Karpas-422 (cell line): ENCODE data around the gene IBTK. TPM values are rescaled to one million over a fixed set of nuclear protein-coding genes. Genes with fewer than 3 reads are reported as not detected.
"Not testable (repeated sequence)": the region's sequence is repeated elsewhere in the genome, so short reads cannot be mapped to it uniquely, and the experiment has no call there.

Experiments used
- DNase-seq: peaks from one replicate; pipeline ENCODE4 v3.0.0-alpha.2; 2015
- H2AFZ ChIP-seq: fragments of 200-600 bp; sonication (generic); 2 replicates; pipeline ENCODE4 v1.6.1; 2014; ENCODE audit warnings: antibody characterized with exemption, low read length, mixed read lengths
- H3K27ac ChIP-seq: fragments of 200-600 bp; sonication (generic); 2 replicates; pipeline ENCODE4 v1.5.1; 2014; ENCODE audit warnings: mild to moderate bottlenecking, low read length, moderate library complexity
- H3K27me3 ChIP-seq: fragments of 200-600 bp; sonication (generic); 2 replicates; pipeline ENCODE4 v1.6.1; 2014; ENCODE audit warnings: low read length, mixed read lengths
- H3K36me3 ChIP-seq: fragments of 200-600 bp; sonication (generic); 2 replicates; pipeline ENCODE4 v1.6.1; 2014; ENCODE audit warnings: low read length, mixed read lengths; ENCODE audit not compliant: insufficient read depth
- H3K4me1 ChIP-seq: fragments of 200-600 bp; sonication (generic); 2 replicates; pipeline ENCODE4 v1.6.1; 2014; ENCODE audit warnings: mild to moderate bottlenecking, low read length, mixed read lengths
- H3K4me2 ChIP-seq: fragments of 200-600 bp; sonication (generic); 2 replicates; pipeline ENCODE4 v1.6.1; 2014; ENCODE audit warnings: low read length, low read depth, mild to moderate bottlenecking; ENCODE audit not compliant: poor library complexity, severe bottlenecking
- H3K4me3 ChIP-seq: fragments of 200-600 bp; sonication (generic); 2 replicates; pipeline ENCODE4 v1.5.1; 2014; ENCODE audit warnings: mild to moderate bottlenecking, antibody characterized with exemption, low read length, mixed read lengths
- H3K79me2 ChIP-seq: fragments of 200-600 bp; sonication (generic); 2 replicates; pipeline ENCODE4 v1.6.1; 2014; ENCODE audit warnings: mild to moderate bottlenecking, low read length, mixed read lengths
- H3K9ac ChIP-seq: fragments of 200-600 bp; sonication (generic); 2 replicates; pipeline ENCODE4 v1.6.0; 2014; ENCODE audit warnings: low read length
- H3K9me2 ChIP-seq: fragments of 200-600 bp; sonication (generic), shearing (Covaris generic); replicated peaks from 2 replicates; pipeline ENCODE4 v1.6.0; 2014; ENCODE audit warnings: mild to moderate bottlenecking, low read length, moderate library complexity; ENCODE audit not compliant: insufficient read depth
- H3K9me3 ChIP-seq: fragments of 300-700, 200-600 bp; sonication (generic); 2 replicates; pipeline ENCODE4 v1.6.1; 2014; ENCODE audit warnings: low read length, mixed read lengths
- H4K20me1 ChIP-seq: fragments of 200-600 bp; sonication (generic); 2 replicates; pipeline ENCODE4 v1.6.1; 2014; ENCODE audit warnings: mild to moderate bottlenecking, antibody characterized with exemption, low read length, low read depth; ENCODE audit not compliant: insufficient read depth
- total RNA-seq: library from RNA; depleted of rRNA; stranded (reverse); fragments of >200 nt; shearing (Covaris generic); gene quantifications from 2 replicates; pipeline ENCODE4 v1.2.3, GENCODE V29; 2014; ENCODE audit warnings: low replicate concordance; rRNA removed

The IBTK gene
- 23.3 and 36.3 TPM in 2 replicates for total RNA-seq

GRCh38 chr6:82247505-82248272 lies at the start of gene IBTK:
Gene IBTK (minus strand): TSS chr6:82247744. CDS start chr6:82240486, 7,258 bp downstream.
- H3K9me3 ChIP-seq = no peaks in the 10 kb centered on the region
- no peaks in the 10 kb centered on the region for H3K27me3 ChIP-seq
- H3K79me2 ChIP-seq = peaks cover 48% of the 10 kb centered on the region

GRCh38 chr6:82283771-82284410 lies 36.3 kb upstream of the IBTK start:
- H2AFZ ChIP-seq = no peak overlapping the region
- H3K36me3 ChIP-seq = no peaks in the 10 kb centered on the region
- no peak overlapping the region for H3K9ac ChIP-seq
- H3K9me2 ChIP-seq = no peaks in the 10 kb centered on the region
- no peaks in the 10 kb centered on the region for H3K27me3 ChIP-seq
- H3K4me1 ChIP-seq = no peaks in the 10 kb centered on the region
- H3K4me2 ChIP-seq = no peak overlapping the region
- DNase-seq = no peak
- no peaks in the 10 kb centered on the region for H3K79me2 ChIP-seq
- no peaks in the 10 kb centered on the region for H3K9me3 ChIP-seq
- H3K4me3 ChIP-seq = no peak overlapping the region
- no peaks in the 10 kb centered on the region for H4K20me1 ChIP-seq
- H3K27ac ChIP-seq = no peak overlapping the region

More at GRCh38 chr6:82247505-82248272, at the start of gene IBTK:
- Histone ChIP-seq H3K4me2 (peak within 1 kb of the TSS; percentile 85), H3K27ac (peak within 1 kb of the TSS; percentile 45), H3K4me3 (peak within 1 kb of the TSS; percentile 85), H3K9me2 (no peaks in the 10 kb centered on the region), H3K9ac (peak within 1 kb of the TSS; percentile 98), H3K4me1 (peaks cover 22% of the 10 kb centered on the region), H2AFZ (peak within 1 kb of the TSS; percentile 94), H4K20me1 (no peaks in the 10 kb centered on the region), H3K36me3 (peaks cover 22% of the 10 kb centered on the region)
- DNase-seq = peak; percentile 95

GRCh38 chr6:82281550-82281949 lies 34.0 kb upstream of the IBTK start:
- not testable (repeated sequence) for H3K4me1 ChIP-seq, H4K20me1 ChIP-seq, H3K4me3 ChIP-seq, H3K4me2 ChIP-seq, DNase-seq, H3K36me3 ChIP-seq, H3K9ac ChIP-seq, H3K27me3 ChIP-seq, H3K79me2 ChIP-seq, H3K27ac ChIP-seq, H3K9me2 ChIP-seq, H3K9me3 ChIP-seq, H2AFZ ChIP-seq

- no peak overlapping the region for H3K27ac ChIP-seq
- no peak overlapping the region for H3K4me2 ChIP-seq
- no peaks in the 10 kb centered on the region for H4K20me1 ChIP-seq
- H3K9me3 ChIP-seq = no peaks in the 10 kb centered on the region
- no peaks in the 10 kb centered on the region for H3K36me3 ChIP-seq
- DNase-seq = no peak
- H3K9me2 ChIP-seq = no peaks in the 10 kb centered on the region
- no peak overlapping the region for H3K9ac ChIP-seq
- H2AFZ ChIP-seq = no peak overlapping the region
- no peaks in the 10 kb centered on the region for H3K4me1 ChIP-seq
- H3K27me3 ChIP-seq = no peaks in the 10 kb centered on the region
- no peak overlapping the region for H3K4me3 ChIP-seq
- no peaks in the 10 kb centered on the region for H3K79me2 ChIP-seq
These were observed 30.1 kb upstream of the IBTK start for GRCh38 chr6:82277686-82278085.

GRCh38 chr6:82275686-82276085 lies 28.1 kb upstream of the IBTK start:
- DNase-seq = no peak
- Histone ChIP-seq H3K27ac (no peak overlapping the region), H3K79me2 (no peaks in the 10 kb centered on the region), H3K9me3 (no peaks in the 10 kb centered on the region), H2AFZ (no peak overlapping the region), H3K4me1 (peaks cover 9% of the 10 kb centered on the region), H4K20me1 (no peaks in the 10 kb centered on the region), H3K9me2 (no peaks in the 10 kb centered on the region), H3K4me3 (no peak overlapping the region), H3K36me3 (no peaks in the 10 kb centered on the region), H3K9ac (no peak overlapping the region), H3K27me3 (no peaks in the 10 kb centered on the region), H3K4me2 (no peak overlapping the region)

GRCh38 chr6:82273295-82273694 lies 25.8 kb upstream of the IBTK start:
- no peak for DNase-seq
- Histone ChIP-seq H3K27me3 (no peaks in the 10 kb centered on the region), H3K9me2 (no peaks in the 10 kb centered on the region), H3K36me3 (no peaks in the 10 kb centered on the region), H4K20me1 (no peaks in the 10 kb centered on the region), H3K4me3 (no peak overlapping the region), H3K4me2 (no peak overlapping the region), H3K4me1 (peaks cover 9% of the 10 kb centered on the region), H3K27ac (no peak overlapping the region), H3K79me2 (no peaks in the 10 kb centered on the region), H3K9me3 (no peaks in the 10 kb centered on the region), H2AFZ (no peak overlapping the region), H3K9ac (no peak overlapping the region)

- Histone ChIP-seq H3K4me3 (no peak overlapping the region), H3K4me1 (peaks cover 9% of the 10 kb centered on the region), H3K4me2 (peak overlapping the region; percentile 11), H3K27me3 (no peaks in the 10 kb centered on the region), H3K36me3 (no peaks in the 10 kb centered on the region), H3K9me3 (no peaks in the 10 kb centered on the region), H3K79me2 (no peaks in the 10 kb centered on the region), H3K9ac (no peak overlapping the region), H3K9me2 (no peaks in the 10 kb centered on the region), H3K27ac (no peak overlapping the region), H2AFZ (no peak overlapping the region), H4K20me1 (no peaks in the 10 kb centered on the region)
- peak; percentile 78 for DNase-seq
These were observed 23.5 kb upstream of the IBTK start for GRCh38 chr6:82270881-82271635.

GRCh38 chr6:82268301-82268846 lies 20.8 kb upstream of the IBTK start:
- no peak overlapping the region for H2AFZ ChIP-seq
- no peaks in the 10 kb centered on the region for H3K27me3 ChIP-seq
- no peak overlapping the region for H3K4me3 ChIP-seq
- no peak for DNase-seq
- H3K9me3 ChIP-seq = no peaks in the 10 kb centered on the region
- H3K9me2 ChIP-seq = no peaks in the 10 kb centered on the region
- no peak overlapping the region for H3K4me2 ChIP-seq
- no peak overlapping the region for H3K9ac ChIP-seq
- no peaks in the 10 kb centered on the region for H3K79me2 ChIP-seq
- H3K36me3 ChIP-seq = no peaks in the 10 kb centered on the region
- peaks cover 9% of the 10 kb centered on the region for H3K4me1 ChIP-seq
- no peak overlapping the region for H3K27ac ChIP-seq
- no peaks in the 10 kb centered on the region for H4K20me1 ChIP-seq
